OCI-LY3 (cell line): ENCODE data around the gene PHF13.

Experiments used
- H2AFZ ChIP-seq: fragments of 200-600, 300-600 bp; shearing (Covaris generic); 2 replicates; pipeline ENCODE4 v1.6.0; 2014; ENCODE audit warnings: antibody characterized with exemption, low read depth, low read length
- H3K27ac ChIP-seq: fragments of 200-600, 300-600 bp; sonication (generic); 2 replicates; pipeline ENCODE4 v1.5.1; 2014; ENCODE audit warnings: mild to moderate bottlenecking, low read length, moderate library complexity, mixed read lengths
- H3K27me3 ChIP-seq: fragments of 200-600, 300-600 bp; sonication (generic); 2 replicates; pipeline ENCODE4 v1.6.1; 2014; ENCODE audit warnings: low read depth, low read length, mixed read lengths
- H3K36me3 ChIP-seq: fragments of 200-600, 300-600 bp; sonication (generic); replicated peaks from 2 replicates; pipeline ENCODE3; 2014; ENCODE audit warnings: low read depth, low read length, mixed read lengths
- H3K4me1 ChIP-seq: fragments of 300-600, 200-600 bp; sonication (generic); 2 replicates; pipeline ENCODE4 v1.6.1; 2014; ENCODE audit warnings: low read length, mixed read lengths
- H3K4me2 ChIP-seq: fragments of 200-600, 300-600 bp; sonication (generic); 2 replicates; pipeline ENCODE4 v1.6.1; 2014; ENCODE audit warnings: low read length, mixed read lengths
- H3K4me3 ChIP-seq: fragments of 300-600, 200-600 bp; sonication (generic); 2 replicates; pipeline ENCODE4 v1.5.1; 2014; ENCODE audit warnings: antibody characterized with exemption, mild to moderate bottlenecking, low read length, moderate library complexity
- H3K79me2 ChIP-seq: fragments of 300-600, 200-600 bp; shearing (Covaris generic); 2 replicates; pipeline ENCODE4 v1.6.1; 2014; ENCODE audit warnings: mild to moderate bottlenecking, low read length, mixed read lengths
- H3K9ac ChIP-seq: fragments of 300-600, 200-600 bp; shearing (Covaris generic); 2 replicates; pipeline ENCODE4 v1.6.0; 2014; ENCODE audit warnings: mild to moderate bottlenecking, low read length, moderate library complexity
- H3K9me3 ChIP-seq: fragments of 200-600, 300-600 bp; shearing (Covaris generic); 2 replicates; pipeline ENCODE4 v1.6.1; 2014; ENCODE audit warnings: low read length, mixed read lengths; ENCODE audit not compliant: insufficient read depth
- H4K20me1 ChIP-seq: fragments of 200-600, 300-600 bp; sonication (generic); 2 replicates; pipeline ENCODE4 v1.6.1; 2016; ENCODE audit warnings: low read length, mixed read lengths; ENCODE audit not compliant: insufficient read depth
- EZH2phosphoT487 ChIP-seq: fragments of 200-600 bp; shearing (Covaris generic); IDR thresholded peaks from 2 replicates; pipeline ENCODE4 v1.6.1; 2018; ENCODE audit warnings: antibody characterized with exemption, mixed run types, low read depth
- TF ChIP-seq, protein P1 (sequence below): fragments of 200-600, 300-600 bp; sonication (generic); IDR thresholded peaks from 2 replicates; pipeline ENCODE4 v1.5.1; 2014; ENCODE audit warnings: antibody characterized with exemption, low read length, low read depth

The PHF13 gene

DNA sequence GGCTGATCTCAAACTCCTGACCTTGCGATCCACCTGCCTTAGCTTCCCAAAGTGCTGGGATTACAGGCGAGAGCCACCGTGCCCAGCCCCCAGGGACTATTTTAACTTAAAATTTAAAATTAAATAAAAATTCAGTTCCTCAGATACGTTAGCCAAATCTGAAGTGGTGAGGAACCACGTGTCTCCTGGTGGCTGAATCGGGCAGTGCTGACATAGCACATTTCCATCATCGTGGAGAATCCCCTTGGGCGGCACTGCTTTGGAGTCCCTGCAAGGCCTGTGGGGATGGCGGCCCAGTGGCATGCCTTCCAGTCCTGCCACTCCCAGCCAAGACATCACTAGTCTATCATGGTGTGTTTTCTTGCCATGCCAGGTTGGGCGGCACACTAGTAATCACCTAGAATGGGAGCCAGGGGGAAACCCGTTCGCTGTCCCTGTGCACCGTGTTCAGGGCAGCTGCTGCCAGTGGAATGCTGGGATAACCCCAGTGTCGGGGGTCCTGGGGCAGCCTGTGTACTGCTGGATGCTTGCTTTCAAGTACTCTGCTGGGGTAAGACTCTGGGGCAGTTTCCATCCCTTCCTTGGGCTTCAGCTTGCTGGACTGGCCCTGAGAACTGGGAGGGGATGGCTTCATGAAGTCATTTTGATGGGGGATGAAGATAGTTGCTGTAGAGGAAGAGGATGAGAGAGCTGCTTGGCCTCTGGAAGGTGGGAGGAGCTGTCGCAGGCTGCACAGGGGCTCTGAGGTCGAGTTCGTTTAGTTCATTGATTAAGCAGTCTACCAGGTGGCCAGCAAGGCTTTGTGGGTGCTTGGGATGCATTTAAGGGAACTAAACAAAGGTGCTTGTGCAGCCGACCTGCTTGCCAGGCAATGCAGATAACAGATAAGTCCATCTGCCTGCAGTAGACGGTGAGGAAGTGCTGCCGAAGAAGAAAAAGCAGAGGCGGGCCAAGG is 29.1 kb upstream of the PHF13 start:
- no peaks in the 10 kb centered on the region for H3K36me3 ChIP-seq
- H4K20me1 ChIP-seq: no peaks in the 10 kb centered on the region
- no peak overlapping the region for H2AFZ ChIP-seq
- TF ChIP-seq, protein P1, sequence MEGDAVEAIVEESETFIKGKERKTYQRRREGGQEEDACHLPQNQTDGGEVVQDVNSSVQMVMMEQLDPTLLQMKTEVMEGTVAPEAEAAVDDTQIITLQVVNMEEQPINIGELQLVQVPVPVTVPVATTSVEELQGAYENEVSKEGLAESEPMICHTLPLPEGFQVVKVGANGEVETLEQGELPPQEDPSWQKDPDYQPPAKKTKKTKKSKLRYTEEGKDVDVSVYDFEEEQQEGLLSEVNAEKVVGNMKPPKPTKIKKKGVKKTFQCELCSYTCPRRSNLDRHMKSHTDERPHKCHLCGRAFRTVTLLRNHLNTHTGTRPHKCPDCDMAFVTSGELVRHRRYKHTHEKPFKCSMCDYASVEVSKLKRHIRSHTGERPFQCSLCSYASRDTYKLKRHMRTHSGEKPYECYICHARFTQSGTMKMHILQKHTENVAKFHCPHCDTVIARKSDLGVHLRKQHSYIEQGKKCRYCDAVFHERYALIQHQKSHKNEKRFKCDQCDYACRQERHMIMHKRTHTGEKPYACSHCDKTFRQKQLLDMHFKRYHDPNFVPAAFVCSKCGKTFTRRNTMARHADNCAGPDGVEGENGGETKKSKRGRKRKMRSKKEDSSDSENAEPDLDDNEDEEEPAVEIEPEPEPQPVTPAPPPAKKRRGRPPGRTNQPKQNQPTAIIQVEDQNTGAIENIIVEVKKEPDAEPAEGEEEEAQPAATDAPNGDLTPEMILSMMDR: no peak
- no peak for TF ChIP-seq EZH2phosphoT487
- H3K4me3 ChIP-seq: no peak overlapping the region
- no peak overlapping the region for H3K9ac ChIP-seq
- no peaks in the 10 kb centered on the region for H3K9me3 ChIP-seq
- H3K27me3 ChIP-seq: no peaks in the 10 kb centered on the region
- peaks cover 19% of the 10 kb centered on the region for H3K79me2 ChIP-seq
- no peak overlapping the region for H3K4me2 ChIP-seq
- peaks cover 10% of the 10 kb centered on the region for H3K4me1 ChIP-seq
- H3K27ac ChIP-seq: no peak overlapping the region

DNA sequence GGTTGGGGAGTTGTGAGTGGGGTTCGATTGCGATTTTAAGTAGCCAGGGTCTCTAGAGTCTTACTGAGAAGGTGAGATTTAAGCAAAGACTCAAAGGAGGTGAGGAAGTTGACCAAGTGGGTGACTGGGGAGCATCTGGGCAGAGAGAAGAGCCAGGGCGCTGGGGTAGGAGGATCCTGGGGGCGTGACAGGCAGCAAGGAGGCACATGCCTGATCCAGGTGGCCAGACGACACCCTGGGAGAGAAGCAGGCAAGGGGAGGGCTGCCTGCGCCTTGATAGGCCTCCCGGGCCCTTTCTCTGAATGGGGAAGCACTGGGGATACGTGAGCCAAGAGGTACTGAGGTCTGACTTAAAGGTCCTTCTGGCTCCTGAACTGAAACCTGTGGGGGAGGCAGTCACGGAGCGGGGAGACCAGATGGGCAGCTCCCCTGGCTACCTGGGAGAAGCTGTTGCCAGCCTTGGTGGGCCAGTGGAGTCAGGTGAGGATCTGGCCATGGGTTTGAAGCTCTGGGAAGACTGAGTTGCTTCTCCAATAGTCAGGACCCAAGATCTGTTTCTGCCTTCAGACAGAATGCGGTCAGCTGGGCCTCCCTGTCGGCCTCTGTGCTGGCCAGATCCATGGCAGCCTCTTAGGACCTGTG is 28.3 kb upstream of the PHF13 start:
- no peak overlapping the region for H3K9ac ChIP-seq
- no peaks in the 10 kb centered on the region for H3K9me3 ChIP-seq
- no peak overlapping the region for H3K27ac ChIP-seq
- no peaks in the 10 kb centered on the region for H3K27me3 ChIP-seq
- no peak for TF ChIP-seq EZH2phosphoT487
- TF ChIP-seq, protein P1: no peak
- H3K4me3 ChIP-seq: no peak overlapping the region
- peaks cover 9% of the 10 kb centered on the region for H3K4me1 ChIP-seq
- H3K4me2 ChIP-seq: no peak overlapping the region
- no peak overlapping the region for H2AFZ ChIP-seq
- peaks cover 16% of the 10 kb centered on the region for H3K79me2 ChIP-seq
- H3K36me3 ChIP-seq: peaks cover under 1% of the 10 kb centered on the region
- H4K20me1 ChIP-seq: no peaks in the 10 kb centered on the region

DNA sequence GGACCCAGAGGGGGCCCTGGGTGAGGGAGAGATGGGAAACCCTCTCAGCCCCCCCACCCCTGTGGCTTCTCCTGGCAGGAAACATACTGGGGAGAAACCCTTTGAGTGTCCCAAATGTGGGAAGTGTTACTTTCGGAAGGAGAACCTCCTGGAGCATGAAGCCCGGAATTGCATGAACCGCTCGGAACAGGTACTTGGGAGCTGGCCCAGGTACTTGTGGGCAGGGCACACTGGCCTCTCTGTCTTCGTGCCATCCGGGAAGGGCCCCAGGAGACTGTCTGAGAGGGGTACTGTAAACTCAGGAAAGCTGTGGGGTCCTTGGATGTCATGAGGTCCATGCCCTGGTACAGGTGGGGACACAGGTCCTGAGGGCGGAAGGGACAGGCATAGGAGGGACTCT is 27.7 kb upstream of the PHF13 start:
- H3K4me3 ChIP-seq: no peak overlapping the region
- no peak overlapping the region for H3K27ac ChIP-seq
- no peak overlapping the region for H3K4me2 ChIP-seq
- no peaks in the 10 kb centered on the region for H3K9me3 ChIP-seq
- H3K27me3 ChIP-seq: no peaks in the 10 kb centered on the region
- no peak overlapping the region for H2AFZ ChIP-seq
- H3K79me2 ChIP-seq: peaks cover 9% of the 10 kb centered on the region
- TF ChIP-seq, protein P1: no peak
- no peak for TF ChIP-seq EZH2phosphoT487
- no peaks in the 10 kb centered on the region for H4K20me1 ChIP-seq
- H3K4me1 ChIP-seq: peaks cover 6% of the 10 kb centered on the region
- H3K9ac ChIP-seq: no peak overlapping the region
- peaks cover 4% of the 10 kb centered on the region for H3K36me3 ChIP-seq

DNA sequence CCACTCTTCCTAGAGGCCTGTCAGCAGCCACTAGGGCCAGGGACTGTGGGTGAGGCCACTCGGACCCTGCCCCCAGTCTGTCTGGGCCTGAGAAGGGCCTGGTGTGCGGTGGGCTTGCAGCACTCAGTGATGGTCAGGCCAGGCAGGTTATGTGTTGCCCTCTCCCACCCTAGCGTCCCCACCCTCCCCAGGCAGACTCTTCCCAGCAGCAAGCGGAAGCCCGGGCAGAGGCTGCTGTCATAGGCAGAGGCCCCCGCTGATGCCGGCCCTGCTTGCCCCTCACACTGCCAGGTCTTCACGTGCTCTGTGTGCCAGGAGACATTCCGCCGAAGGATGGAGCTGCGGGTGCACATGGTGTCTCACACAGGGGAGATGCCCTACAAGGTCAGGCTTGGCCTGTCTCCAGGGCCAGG is 27.1 kb upstream of the PHF13 start:
- Histone ChIP-seq H3K36me3 (peaks cover 6% of the 10 kb centered on the region), H3K4me2 (no peak overlapping the region), H3K4me1 (0 out of 2 replicates have a peak, but pooled peaks cover 3% of the 10 kb centered on the region), H3K4me3 (no peak overlapping the region), H3K27ac (no peak overlapping the region), H2AFZ (no peak overlapping the region), H3K27me3 (no peaks in the 10 kb centered on the region), H3K79me2 (0 out of 2 replicates have a peak, but pooled peaks cover 5% of the 10 kb centered on the region), H4K20me1 (no peaks in the 10 kb centered on the region), H3K9ac (no peak overlapping the region), H3K9me3 (no peaks in the 10 kb centered on the region)
- TF ChIP-seq, protein P1: no peak
- no peak for TF ChIP-seq EZH2phosphoT487
